Activated CD8-positive, alpha-beta memory T cell treated with anti-CD3 and anti-CD28 coated beads for 4 hours (primary cell): ENCODE measurements around the gene SVIL.
"Not testable (repeated sequence)": the region's sequence is repeated elsewhere in the genome, so short reads cannot be mapped to it uniquely, and the experiment has no call there.

Source experiments
- DNase-seq, 2 donors: peaks; one replicate each; pipeline ENCODE4 v3.0.0-alpha.2; 2020; ENCODE audit warnings: low read depth in 2 of 2

SVIL gene

GRCh38 chr10:29622382-29622922 lies 12.3 kb downstream of the SVIL start:
- no peak for DNase-seq

DNA sequence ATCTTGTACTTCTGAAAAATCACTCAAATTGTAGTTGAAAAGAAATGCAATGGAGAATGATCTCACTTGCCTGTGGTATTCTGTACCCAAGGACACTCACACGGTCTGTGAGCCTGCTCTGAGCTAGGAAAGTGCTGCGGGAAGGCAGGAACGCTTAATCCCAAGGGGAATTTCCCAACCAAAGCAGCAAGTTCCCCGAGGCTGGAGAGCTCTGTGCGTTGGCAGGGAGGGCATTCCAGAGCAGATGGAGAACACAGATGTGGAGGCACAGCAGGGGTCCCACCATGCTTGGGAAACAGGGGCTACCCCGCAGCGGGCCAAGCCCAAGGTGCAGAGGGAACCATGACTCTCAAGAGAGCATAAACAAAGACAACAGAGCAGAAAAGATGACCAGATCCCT lies 13.6 kb downstream of the SVIL start:
- DNase-seq = no peak

DNA sequence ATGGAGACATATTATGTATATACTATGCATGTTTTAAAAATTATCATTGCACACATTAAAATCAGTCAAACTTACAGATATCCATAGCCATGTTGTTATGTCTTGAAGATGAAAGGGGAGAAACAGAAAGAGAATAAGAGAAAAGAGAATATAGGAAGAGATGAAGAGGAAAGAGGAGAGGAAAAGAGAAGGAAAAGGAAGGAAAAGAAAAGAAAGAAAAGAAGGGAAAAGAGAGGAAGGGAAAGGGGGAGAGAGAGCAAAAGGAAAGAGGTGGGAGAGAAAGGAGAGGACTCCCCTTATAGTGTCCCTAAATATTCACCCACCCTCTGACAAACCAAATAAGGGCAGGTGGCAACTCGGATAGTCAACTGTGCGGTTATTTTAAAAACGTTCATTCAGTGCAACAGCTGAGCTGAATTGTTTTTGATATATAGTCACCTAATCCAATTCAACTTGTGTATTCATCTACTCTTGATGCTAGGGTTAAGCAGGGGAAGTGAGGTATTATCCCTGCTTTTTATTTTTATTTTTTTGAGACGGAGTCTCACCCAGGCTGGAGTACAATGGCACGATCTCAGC lies 14.6 kb downstream of the SVIL start:
- DNase-seq = no peak

DNA sequence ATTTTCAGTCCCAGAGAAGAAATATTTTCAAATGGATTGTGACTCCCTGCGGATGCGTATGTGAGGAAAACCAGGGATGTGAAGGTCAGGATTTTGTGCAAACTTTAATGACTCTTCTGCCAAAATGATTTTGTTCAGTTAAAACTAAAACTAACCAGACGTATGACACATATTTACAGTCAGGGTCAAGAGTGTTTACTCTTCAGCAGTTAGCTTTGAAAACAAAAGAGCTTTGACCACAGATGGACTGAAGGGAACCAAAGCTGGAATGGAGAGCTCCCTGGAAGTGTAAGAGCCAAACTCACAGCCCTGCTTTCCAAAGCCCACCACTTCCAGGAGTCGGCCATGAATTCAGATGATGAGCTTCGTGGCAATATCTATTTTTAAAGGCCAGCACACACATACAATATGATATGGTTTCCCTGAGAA lies 15.5 kb downstream of the SVIL start:
- no peak for DNase-seq

GRCh38 chr10:29618341-29619171 lies 16.2 kb downstream of the SVIL start:
- DNase-seq = no peak

- no peak for DNase-seq
Measured at GRCh38 chr10:29617880-29618340, 16.9 kb downstream of the SVIL start.

- DNase-seq = no peak
Measured at GRCh38 chr10:29616542-29616941, 18.2 kb downstream of the SVIL start.

GRCh38 chr10:29615195-29615594 lies 19.6 kb downstream of the SVIL start:
- DNase-seq = no peak

DNA sequence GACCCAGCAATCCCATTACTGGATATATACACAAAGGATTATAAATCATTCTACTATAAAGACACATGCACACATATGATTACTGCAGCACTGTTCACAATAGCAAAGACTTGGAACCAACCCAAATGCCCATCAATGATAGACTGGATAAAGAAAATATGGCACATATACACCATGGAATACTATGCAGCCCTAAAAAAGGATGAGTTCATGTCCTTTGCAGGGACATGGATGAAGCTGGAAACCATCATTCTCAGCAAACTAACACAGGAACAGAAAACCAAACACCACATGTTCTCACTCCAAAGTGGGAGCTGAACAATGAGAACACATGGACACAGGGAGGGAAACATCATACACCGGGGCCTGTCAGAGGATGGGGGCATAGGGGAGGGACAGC lies 20.5 kb downstream of the SVIL start:
- DNase-seq = not testable (repeated sequence)

DNA sequence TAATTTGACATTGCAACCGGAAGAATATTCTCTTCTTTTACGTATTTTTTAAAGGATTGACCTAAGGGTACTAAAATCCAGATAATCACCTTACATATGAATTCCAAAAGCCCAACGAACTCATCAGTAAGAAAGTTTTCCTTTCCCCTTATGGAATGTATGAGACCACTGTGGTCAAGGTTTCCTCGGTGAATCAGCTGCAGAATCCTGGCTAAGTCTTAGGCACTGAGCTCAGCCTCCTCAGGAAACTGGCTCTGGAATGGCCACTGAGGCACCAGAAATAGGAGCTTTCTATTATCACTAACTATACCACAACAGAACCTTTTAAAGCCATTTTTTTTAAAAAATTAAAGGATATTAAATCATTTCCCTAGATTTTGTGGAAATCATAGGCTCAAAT lies 21.0 kb downstream of the SVIL start:
- DNase-seq = no peak

GRCh38 chr10:29613196-29613595 lies 21.6 kb downstream of the SVIL start:
- DNase-seq = no peak

- DNase-seq = no peak
Measured at GRCh38 chr10:29612657-29613056, 22.1 kb downstream of the SVIL start.

DNA sequence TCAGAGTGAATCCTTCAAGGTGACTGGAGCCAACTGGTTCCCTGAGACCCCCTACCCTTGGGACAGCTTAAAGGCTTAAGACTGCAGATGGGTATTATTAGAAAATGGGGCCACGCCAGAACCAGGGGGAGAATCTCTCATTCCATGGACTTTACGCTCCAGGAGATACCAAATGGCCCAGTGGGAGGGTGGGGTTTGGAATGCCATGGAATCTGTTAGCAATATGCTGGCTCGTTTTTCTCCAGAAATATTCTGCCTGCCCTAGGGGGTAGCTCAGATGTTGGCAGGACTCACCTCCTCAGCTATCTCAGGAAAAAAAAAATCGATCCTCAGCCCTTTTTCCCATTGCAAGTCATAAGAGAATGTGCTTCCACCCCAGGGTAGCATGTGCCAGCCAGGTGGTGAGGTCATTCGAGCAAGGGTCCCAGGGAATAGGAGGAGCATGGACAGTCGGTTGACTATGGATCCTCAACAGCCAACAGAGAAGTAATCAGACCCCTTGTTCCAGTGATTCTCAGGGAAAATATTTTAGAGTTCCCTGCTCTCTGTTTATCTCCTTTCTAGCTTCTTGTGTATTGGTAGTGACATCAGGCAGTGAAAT lies 22.9 kb downstream of the SVIL start:
- no peak for DNase-seq

GRCh38 chr10:29610876-29611647 lies 23.7 kb downstream of the SVIL start:
- DNase-seq = no peak

GRCh38 chr10:29610331-29610730 lies 24.4 kb downstream of the SVIL start:
- not testable (repeated sequence) for DNase-seq

GRCh38 chr10:29609696-29610095 lies 25.1 kb downstream of the SVIL start:
- DNase-seq = no peak

DNA sequence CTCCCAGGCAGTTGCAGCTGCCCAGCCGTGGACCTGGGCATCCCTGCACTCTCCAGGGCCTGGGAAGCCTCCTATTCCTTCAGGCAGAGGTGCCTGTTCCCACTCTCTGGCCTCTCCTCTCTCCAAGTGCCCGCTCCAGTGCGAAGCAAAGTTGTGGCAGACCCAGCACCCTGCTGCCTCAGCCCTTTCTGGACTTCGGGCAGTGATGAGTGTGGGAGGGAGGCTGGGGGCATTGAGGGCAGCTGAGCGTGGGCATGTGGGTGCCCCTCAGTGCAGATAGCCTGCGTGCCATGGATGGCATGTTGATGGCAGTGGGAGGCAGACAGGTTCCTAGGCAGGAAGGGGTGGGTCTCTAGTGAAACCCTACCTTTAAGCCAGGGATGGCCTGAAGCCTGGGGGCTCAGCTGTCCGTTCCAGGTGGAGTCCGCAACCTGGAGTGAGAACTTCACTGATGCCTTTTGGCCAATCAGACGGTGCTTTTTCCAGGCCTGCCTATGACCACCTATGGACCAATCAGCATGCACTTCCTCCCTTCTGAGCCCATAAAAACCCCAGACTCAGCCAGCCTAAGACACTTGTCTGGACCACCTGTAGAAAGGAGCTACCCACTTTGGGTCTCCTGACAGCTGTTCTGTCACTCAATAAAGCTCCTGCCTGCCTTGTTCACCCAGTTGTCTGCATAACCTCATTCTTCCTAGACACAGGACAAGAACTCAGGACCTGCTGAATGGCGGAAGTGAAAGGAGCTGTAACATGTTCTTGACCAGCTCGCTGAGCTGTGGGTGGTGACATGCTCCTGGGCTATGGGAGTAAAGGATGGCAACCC lies 26.1 kb downstream of the SVIL start:
- no peak for DNase-seq

- DNase-seq = no peak
Measured at GRCh38 chr10:29608062-29608461, 26.7 kb downstream of the SVIL start.

DNA sequence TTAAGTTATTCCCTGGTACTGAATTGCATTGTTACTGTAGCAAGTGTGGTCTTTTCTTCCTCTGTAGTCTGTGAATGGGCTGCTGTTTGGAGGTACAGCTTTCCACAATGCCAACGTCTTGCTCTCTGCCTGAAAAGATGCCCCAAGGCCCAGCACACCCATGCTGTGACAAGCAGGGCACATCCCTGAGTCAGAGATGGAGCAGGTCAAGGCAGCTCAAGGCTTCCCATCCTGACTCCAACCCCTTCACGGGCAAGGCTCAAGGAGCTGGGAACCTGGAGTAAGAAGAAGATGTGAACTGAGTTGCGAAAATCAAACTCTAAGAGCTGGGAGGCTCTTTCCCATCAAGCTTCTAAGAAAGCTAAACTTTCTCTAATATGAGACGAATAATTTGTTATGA lies 27.2 kb downstream of the SVIL start:
- no peak for DNase-seq

GRCh38 chr10:29606693-29607092 lies 28.1 kb downstream of the SVIL start:
- not testable (repeated sequence) for DNase-seq

DNA sequence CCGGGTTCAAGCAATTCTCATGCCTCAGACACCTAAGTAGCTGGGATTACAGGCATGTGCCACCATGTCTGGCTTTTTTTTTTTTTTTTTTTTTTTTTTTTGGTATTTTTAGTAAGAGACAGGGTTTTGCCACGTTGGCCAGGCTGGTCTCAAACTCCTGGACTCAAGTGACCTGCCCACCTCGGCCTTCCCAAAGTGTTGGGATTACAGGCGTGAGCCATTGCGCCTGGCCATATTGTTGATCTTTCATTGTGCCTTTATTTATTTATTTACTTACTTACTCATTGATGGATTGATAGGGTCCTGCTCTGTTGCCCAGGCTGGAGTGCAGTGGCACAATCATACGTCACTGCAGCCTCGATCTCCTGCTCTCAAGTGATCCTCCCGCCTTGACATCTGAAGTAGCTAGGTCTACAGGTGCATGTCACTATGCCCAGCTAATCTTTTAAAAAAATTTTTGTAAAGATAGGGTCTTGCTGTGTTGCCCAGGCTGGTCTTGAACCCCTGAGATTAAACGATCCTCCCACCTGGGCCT lies 30.4 kb downstream of the SVIL start:
- DNase-seq = no peak
